ENCODE data around the gene GLE1.

DNA sequence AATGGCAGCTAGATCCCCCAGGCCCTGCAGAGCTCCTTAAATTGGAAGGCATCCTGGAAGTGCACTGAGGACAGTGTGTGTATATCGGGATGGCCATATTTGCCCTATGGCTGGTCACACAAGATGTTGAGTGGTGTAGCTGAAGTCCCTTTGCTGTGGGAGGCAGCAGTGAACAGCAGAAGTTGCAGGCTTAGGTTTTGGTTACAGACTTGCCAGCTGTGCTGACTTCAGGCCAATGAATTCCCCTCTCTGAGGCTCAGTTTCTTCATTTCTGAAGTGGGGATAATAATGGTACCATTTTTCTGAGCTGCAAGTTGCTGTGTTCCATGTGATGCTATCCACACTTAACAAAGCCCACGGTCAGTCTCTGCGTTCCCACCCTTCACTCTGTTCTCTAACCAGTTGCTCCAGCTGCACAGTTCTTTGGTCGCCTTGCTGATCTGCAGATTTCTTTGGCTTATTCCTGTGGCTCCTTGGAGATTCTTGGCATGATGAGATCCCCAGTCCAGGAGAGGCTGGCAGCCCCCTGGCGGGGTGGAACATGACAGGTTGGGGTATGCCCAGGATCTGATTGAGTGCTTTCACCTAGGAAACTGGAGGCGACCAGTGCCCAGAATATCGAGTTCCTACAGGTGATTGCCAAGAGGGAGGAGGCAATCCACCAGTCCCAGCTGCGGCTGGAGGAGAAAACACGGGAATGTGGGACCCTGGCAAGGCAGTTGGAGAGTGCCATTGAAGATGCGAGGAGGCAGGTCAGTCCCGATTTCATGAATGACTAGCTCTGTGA lies 6.5 kb upstream of the GLE1 start:
- TF ChIP-seq, protein P1, sequence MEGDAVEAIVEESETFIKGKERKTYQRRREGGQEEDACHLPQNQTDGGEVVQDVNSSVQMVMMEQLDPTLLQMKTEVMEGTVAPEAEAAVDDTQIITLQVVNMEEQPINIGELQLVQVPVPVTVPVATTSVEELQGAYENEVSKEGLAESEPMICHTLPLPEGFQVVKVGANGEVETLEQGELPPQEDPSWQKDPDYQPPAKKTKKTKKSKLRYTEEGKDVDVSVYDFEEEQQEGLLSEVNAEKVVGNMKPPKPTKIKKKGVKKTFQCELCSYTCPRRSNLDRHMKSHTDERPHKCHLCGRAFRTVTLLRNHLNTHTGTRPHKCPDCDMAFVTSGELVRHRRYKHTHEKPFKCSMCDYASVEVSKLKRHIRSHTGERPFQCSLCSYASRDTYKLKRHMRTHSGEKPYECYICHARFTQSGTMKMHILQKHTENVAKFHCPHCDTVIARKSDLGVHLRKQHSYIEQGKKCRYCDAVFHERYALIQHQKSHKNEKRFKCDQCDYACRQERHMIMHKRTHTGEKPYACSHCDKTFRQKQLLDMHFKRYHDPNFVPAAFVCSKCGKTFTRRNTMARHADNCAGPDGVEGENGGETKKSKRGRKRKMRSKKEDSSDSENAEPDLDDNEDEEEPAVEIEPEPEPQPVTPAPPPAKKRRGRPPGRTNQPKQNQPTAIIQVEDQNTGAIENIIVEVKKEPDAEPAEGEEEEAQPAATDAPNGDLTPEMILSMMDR (IDR thresholded peaks at IDR 0.05) = no peak
- no peak for TF ChIP-seq POLR2A (IDR thresholded peaks at IDR 0.05)
